SK-N-MC (cell line): ENCODE results near the gene CCDC102A.

Experiments
- DNase-seq: peaks from one replicate; pipeline ENCODE4 v3.0.0-alpha.2; 2011; ENCODE audit warnings: low read depth, low spot score
- H3K27ac ChIP-seq: fragments of 200-600 bp; sonication (generic); 2 replicates; pipeline ENCODE4 v1.5.1; 2016; ENCODE audit warnings: mixed run types
- H3K36me3 ChIP-seq: fragments of 200-600 bp; sonication (generic); 2 replicates; pipeline ENCODE4 v1.6.1; 2017; ENCODE audit warnings: antibody characterized with exemption, low read length, mixed read lengths; ENCODE audit not compliant: insufficient read depth
- H3K4me3 ChIP-seq: fragments of 200-600 bp; sonication (generic); 2 replicates; pipeline ENCODE4 v1.5.1; 2016
- H3K9ac ChIP-seq: fragments of 200-600 bp; sonication (generic); 2 replicates; pipeline ENCODE4 v1.8.0; 2017; ENCODE audit warnings: mixed run types, mixed read lengths; ENCODE audit not compliant: insufficient read length
- H3K9me3 ChIP-seq: fragments of 200-600 bp; sonication (generic); 2 replicates; pipeline ENCODE4 v1.6.1; 2017; ENCODE audit warnings: low read depth, mild to moderate bottlenecking, antibody characterized with exemption, low read length, moderate library complexity, mixed read lengths
- EZH2 ChIP-seq: fragments of 200-600 bp; sonication (generic); IDR thresholded peaks from one replicate; pipeline ENCODE4 v1.6.1; 2017; ENCODE audit warnings: antibody characterized with exemption
- FOXP2 ChIP-seq: optimal IDR thresholded peaks from 2 replicates; pipeline ENCODE3; 2011; ENCODE audit warnings: mild to moderate bottlenecking, moderate library complexity; ENCODE audit not compliant: insufficient read depth; ENCODE audit errors: extremely low read length, control extremely low read depth
- POLR2AphosphoS5 ChIP-seq: IDR thresholded peaks from 2 replicates; pipeline ENCODE4 v1.6.1; 2012; ENCODE audit warnings: mild to moderate bottlenecking, low read depth, low read length, borderline replicate concordance

Gene CCDC102A

GRCh38 chr16:57476546-57477410, 59.6 kb downstream of the CCDC102A start:
- no peak for TF ChIP-seq FOXP2
- no peak for TF ChIP-seq EZH2
- no peak for TF ChIP-seq POLR2AphosphoS5
- no peak overlapping the region for H3K27ac ChIP-seq
- DNase-seq: no peak
- no peaks in the 10 kb centered on the region for H3K9me3 ChIP-seq
- no peak overlapping the region for H3K4me3 ChIP-seq
- H3K36me3 ChIP-seq: 0 out of 2 replicates have a peak, but pooled peaks cover 5% of the 10 kb centered on the region
- H3K9ac ChIP-seq: no peak overlapping the region

GRCh38 chr16:57475711-57476339, 60.5 kb downstream of the CCDC102A start:
- H3K9me3 ChIP-seq: no peaks in the 10 kb centered on the region
- no peak overlapping the region for H3K9ac ChIP-seq
- DNase-seq: no peak
- no peak overlapping the region for H3K27ac ChIP-seq
- TF ChIP-seq FOXP2: no peak
- TF ChIP-seq POLR2AphosphoS5: no peak
- no peak for TF ChIP-seq EZH2
- H3K36me3 ChIP-seq: peaks cover 6% of the 10 kb centered on the region; the same call in 1 of the 2 replicates
- no peak overlapping the region for H3K4me3 ChIP-seq

- H3K27ac ChIP-seq: no peak overlapping the region
- TF ChIP-seq EZH2 (no peak), POLR2AphosphoS5 (no peak), FOXP2 (no peak)
- no peaks in the 10 kb centered on the region for H3K9me3 ChIP-seq
- H3K4me3 ChIP-seq: no peak overlapping the region
- peaks cover 15% of the 10 kb centered on the region; the same call in 1 of the 2 replicates for H3K36me3 ChIP-seq
- H3K9ac ChIP-seq: no peak overlapping the region
- no peak for DNase-seq
Observed at GRCh38 chr16:57474671-57475661, 61.4 kb downstream of the CCDC102A start.

GRCh38 chr16:57473906-57474305, 62.5 kb downstream of the CCDC102A start:
- no peak for DNase-seq
- H3K4me3 ChIP-seq: no peak overlapping the region
- TF ChIP-seq FOXP2: no peak
- no peak for TF ChIP-seq POLR2AphosphoS5
- no peak for TF ChIP-seq EZH2
- H3K36me3 ChIP-seq: peaks cover 25% of the 10 kb centered on the region; the same call in 1 of the 2 replicates
- no peaks in the 10 kb centered on the region for H3K9me3 ChIP-seq
- no peak overlapping the region for H3K9ac ChIP-seq
- no peak overlapping the region for H3K27ac ChIP-seq

DNA sequence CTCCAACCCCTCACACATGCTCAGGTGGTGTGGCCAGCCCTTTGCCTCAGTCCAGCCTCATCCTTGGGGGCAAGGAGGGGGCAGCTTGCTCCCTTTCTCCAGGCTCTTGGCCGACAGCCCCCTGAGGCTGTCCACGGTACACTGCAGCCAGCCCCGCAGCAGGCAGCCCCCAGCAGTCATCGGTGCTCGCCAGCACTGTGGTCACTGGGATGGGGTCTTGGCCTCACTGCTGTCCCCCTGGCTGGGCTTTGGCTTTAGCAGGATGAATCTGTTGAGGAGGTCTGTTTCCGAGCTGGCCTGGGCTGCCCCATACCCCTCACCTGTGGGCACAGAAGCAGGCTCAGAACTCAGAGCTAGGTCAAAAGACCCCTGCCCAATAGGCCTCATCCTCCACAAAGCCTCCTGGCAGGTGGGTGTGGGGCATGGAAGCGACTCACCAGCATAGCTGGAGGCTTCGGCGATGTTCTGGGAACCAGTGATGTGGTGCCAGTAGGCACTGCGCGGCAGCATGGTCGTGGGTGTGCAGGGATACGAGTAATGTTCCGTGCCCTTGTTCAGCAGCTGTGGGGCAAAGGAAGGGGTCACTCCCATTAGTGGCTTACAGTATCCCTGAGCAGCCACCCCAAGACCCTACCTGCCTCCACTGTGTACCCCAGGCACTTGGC, 63.1 kb downstream of the CCDC102A start:
- Histone ChIP-seq H3K9me3 (no peaks in the 10 kb centered on the region), H3K36me3 (peaks cover 28% of the 10 kb centered on the region; the same call in 1 of the 2 replicates), H3K9ac (no peak overlapping the region), H3K27ac (no peak overlapping the region), H3K4me3 (no peak overlapping the region)
- TF ChIP-seq EZH2: no peak
- no peak for TF ChIP-seq FOXP2
- TF ChIP-seq POLR2AphosphoS5: no peak
- DNase-seq: no peak

- Histone ChIP-seq H3K9ac (no peak overlapping the region), H3K36me3 (peaks cover 30% of the 10 kb centered on the region; the same call in 1 of the 2 replicates), H3K9me3 (no peaks in the 10 kb centered on the region), H3K4me3 (no peak overlapping the region; the same call in 1 of the 2 replicates), H3K27ac (peak overlapping the region; percentile 70; the same call in 1 of the 2 replicates)
- TF ChIP-seq FOXP2 (no peak), POLR2AphosphoS5 (no peak), EZH2 (no peak)
- DNase-seq: peak; percentile 47
Observed at GRCh38 chr16:57472665-57473060, 63.7 kb downstream of the CCDC102A start.

- Histone ChIP-seq H3K9ac (no peak overlapping the region), H3K9me3 (no peaks in the 10 kb centered on the region), H3K36me3 (peaks cover 34% of the 10 kb centered on the region; the same call in 1 of the 2 replicates), H3K4me3 (peak overlapping the region; percentile 18; the same call in 1 of the 2 replicates), H3K27ac (peak overlapping the region; percentile 70)
- TF ChIP-seq POLR2AphosphoS5 (no peak), FOXP2 (no peak), EZH2 (no peak)
- DNase-seq: no peak
Observed at GRCh38 chr16:57471852-57472664, 64.3 kb downstream of the CCDC102A start.
